GM19372 (cell line): ENCODE measurements around the gene ARV1.

Experiments used
- ATAC-seq: cut with Tn5 transposase; IDR thresholded peaks from one replicate; pipeline ENCODE4 v1.9.1; 2021; ENCODE audit warnings: mild to moderate bottlenecking, low read depth, moderate library complexity; ENCODE audit not compliant: unreplicated experiment

The ARV1 gene

DNA sequence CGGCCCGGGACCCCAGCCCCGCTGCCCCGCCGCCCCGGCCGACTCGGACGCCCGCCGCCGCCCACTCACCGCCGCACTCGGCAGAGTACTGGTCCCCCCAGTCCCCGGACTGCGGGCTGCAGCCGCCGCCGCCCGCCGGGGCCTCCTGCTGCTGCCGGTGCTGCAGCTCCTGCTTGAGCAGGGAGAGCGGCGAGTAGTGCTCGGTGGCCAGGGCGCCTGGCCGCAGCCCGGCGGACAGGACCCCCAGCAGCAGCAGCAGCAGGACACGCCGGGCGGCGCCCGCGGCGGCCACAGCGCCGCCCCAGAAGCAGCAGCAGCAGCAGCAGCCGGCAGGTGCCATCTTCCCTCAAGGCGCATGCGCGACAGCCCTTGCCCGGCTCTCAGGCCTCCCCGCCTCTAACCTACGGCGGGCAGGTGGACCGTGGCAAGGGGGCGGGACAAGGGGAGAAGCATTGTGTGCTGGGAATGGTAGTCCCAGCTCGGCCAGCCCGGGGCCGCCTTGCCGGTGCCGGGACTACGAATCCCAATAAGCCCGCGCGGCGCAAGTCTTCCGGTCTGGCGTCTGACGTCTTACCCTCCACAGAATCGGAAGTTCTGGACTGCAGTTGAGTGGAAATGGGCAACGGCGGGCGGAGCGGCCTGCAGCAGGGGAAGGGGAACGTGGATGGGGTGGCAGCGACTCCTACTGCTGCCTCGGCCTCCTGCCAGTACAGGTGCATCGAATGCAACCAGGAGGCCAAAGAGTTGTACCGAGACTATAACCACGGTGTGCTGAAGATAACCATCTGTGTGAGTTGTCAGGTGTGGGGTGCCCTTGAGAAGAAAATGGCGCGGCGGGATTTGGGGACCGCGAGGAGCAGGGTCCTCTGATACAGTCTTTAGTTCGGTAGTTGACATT is at the start of gene ARV1, which contains the start of gene TTC13:
ARV1 (plus strand) TSS at position 604 of the 898 bp plus-strand sequence; CDS start at position 616, 12 bp downstream.
TTC13 (minus strand) TSS at position 371 of the 898 bp plus-strand sequence; CDS start at position 340, 31 bp downstream.
- ATAC-seq, result peak; percentile 90

DNA sequence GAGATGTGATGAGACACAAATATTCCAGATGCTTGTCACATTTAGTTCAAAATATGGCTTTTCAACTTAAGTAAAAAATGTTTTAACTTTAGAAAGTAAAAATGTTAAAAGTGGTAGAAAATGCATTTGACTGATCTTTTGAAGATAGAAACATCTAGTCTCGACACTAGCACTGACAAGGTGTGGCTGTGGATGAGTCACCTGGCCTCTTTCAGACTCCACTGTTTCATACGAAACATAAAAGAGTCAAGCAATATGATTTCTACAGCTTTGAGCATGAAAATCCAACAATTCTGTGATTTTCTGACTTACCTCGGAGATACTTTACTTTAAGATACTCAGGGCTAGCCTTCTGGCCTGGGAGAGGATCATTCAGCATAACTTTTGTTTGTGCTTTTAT is 47.9 kb upstream of the ARV1 start:
- ATAC-seq, result no peak

DNA sequence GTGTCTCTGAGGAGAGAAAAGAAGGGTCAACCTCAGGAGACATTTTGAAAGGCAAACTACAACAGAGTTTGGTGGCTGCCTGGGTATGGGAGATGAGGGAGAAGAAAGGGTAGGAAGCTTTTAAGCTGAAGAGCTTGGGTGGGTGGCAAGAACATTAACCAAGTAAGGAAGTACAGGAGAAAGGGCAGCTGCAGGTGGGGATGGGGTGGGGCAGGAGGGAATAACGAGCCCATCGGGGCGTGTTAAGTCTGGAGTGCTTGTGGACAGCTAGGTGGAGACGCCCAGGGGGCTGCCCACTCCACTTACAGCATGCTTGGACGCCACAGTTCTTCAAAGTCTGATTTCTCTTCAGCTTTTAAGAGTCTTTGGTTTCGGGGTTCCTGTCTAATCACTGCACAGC is 43.0 kb upstream of the ARV1 start:
- no peak for ATAC-seq

DNA sequence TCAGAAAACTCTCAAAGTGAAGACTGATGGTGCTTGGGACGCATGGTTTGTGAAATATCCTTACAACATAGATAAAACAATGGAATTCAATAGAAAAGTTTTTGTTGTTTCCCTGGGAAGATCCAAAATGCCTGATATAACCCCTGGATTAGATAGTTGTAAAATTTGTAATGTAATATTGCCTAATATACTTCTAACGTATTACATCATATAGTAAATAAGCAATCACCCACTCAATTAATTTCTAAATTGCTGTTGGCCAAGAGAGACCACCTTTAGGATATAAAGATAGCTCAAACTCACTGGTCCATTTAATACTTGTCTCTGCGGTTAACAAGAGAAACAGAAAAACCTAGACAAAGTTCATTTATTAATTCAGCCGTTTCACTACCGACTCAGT is 42.4 kb upstream of the ARV1 start:
- no peak for ATAC-seq

DNA sequence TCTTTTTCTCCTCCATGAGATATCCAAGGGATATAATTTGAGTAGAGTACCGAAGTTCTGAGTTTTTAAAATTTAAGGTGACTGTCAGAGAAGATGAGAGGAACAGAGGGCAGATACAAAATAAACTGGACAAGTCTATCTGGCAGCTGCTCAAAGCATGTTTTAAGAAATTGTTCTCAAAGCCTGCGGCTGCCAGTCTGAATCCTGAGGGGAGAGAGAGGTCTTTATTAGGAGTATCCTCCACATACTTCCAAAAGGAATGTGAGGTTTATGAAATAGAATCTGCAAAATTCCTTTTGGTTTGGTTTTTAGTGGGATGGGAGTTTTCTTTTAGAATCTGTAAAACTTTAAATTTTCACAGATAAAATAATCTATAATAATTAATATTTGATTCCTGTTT is 41.5 kb upstream of the ARV1 start:
- no peak for ATAC-seq

DNA sequence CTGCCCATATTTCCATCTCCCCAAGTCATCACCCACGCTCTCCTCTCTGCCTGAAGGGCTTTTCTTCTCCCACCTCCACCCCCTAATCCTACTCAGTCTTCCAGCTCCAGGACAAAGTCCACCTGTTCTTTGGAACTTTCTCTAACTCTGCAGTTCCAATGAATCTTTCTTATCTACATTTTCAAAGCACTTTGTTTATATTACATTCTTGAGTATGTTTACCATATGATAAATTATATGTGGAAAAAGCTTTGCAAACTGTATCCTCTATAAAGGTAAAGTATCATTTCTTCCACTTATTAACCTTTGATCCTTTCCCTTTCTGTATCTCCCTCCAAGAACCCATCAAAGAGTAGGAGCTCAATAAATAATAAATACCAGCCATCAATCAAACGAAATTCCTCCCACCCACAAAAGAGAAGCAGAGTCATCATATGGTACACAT is 39.9 kb upstream of the ARV1 start:
- no peak for ATAC-seq

DNA sequence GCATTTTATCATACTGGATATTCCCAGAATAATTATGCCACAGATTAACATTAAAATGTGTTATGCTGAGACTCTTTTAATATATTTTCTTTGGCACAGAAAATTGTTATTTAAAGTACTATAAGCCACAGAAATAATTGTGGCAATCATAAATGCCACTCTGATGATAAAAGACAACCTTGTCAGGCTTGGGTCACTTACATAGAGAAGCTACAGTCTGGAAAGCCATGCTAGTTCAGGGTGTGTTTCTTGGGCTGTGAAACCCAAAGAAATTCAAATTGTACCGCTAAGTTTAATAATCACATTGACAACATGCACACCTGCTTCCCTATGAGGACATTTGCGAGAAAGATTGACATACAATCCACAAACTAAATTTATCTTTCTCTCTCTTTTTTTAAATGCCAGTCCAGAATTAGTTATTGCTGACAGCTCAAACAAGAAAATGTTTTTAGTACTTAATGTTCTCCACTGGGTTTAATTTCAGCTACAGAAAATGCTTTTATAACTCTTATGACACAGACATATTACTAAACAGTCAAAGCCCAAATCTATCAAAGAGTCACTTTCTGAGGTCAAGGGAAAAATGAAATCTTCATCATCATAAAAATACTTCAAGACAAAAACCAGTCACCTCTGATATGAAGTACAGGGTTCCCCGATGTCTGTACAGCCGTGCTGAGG is 38.9 kb upstream of the ARV1 start:
- ATAC-seq, result no peak

DNA sequence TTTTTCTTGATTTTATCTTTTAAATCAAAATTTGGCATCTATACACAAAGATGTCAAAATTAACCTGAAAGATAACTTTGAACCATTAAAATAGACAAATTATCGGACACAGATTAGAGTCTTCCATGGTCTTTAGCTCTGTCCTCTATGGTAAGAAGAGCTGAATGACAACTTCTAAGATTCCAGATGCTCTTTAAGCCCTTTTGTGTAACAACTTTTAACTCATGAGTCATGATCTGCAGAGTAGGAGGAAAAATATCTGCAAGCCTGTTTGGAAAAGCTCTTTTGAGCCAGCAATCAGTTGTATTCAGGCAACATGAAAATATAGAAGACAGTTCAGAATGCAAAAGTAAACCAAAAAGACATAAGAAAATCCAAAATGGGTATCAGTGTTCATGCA is 38.0 kb upstream of the ARV1 start:
- ATAC-seq, result no peak

DNA sequence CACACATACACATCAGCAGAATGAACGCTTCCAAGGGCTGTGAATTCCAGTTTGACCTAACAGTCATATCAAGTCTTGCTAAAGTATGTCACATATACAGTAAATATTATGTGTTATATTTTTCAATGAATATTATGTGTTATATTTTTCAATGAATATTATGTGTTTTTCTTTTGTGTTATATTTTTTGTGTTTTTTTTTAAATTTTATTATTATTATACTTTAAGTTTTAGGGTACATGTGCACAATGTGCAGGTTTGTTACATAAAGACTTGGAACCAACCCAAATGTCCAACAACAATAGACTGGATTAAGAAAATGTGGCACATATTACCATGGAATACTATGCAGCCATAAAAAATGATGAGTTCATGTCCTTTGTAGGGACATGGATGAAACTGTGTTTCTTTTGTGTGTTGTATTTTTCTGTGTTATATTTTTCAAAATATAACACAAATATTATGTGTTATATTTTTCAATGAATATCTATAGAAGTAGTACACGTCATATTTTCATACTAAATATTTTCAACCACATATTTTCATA is 35.8 kb upstream of the ARV1 start:
- no peak for ATAC-seq

DNA sequence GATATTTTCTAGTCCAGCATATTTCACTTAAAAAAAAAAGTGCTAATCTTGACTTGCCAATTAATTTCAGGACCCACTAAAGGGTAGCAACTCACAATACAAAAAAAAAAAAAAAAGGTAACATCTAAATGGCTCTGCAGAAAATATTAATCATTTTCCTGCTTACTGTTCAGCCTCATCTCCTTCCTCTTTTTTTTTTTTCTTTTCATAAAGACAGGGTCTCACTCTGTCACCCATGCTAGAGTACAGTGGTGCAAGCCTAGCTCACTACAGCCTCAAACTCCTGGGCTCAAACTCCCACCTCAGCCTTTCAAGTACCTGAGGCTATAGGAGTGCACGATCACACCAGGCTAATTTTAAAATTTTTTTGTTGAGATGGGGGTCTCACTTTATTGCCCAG is 30.6 kb upstream of the ARV1 start:
- no peak for ATAC-seq

DNA sequence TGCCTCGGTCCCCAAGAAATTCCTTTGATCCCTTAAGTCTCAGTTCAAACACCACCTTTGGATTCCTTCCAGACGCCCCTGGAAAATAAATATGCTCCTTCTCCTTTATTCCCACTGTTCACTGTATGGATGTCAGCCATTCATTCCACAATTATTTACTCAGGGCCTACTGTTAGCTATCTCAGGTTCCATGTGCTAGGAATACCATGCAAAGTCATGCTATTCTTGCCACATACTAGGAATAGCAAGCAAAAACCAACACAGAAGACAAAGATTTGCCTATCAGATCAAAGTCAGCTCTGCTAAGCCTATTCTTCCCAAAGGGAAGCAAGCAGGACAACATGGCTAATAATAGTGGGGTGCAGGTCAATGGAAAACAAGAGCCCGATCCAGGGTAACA is 30.0 kb upstream of the ARV1 start:
- no peak for ATAC-seq

DNA sequence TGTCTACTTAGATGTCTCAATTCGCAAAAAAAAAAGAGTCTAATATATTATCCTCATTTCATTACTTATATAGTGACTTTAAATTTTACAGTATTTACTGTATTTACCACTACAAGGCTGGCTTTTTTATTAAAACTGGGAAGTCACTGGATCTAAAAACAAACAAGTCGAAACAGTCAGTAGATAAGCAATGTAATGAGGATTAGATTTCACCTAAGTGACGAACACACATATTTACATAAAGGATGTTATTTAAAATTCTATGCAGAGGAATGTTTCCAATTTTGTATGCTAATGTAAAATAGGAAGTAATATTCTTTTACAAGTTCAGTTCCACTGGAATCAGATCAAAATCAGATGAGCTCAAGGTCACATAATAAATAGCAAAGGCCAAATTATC is 28.5 kb upstream of the ARV1 start:
- no peak for ATAC-seq

DNA sequence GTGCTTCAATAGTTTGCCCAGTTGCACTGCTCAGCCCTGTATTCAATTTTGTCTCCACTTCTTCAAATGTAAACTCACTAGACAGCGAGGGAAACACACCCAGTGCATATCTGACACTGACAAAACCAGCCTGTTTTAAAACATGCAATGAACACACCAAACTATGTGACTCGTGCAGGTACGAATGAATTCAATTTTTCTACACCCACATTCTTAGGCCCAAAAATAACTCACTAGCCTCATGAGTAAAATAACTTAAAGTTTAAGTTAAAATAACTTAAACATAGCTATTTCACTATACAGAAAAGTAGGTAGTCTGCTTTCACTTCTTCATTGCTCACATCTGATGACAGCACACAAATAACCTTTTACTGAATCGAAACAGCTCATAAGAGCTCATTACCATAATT is 21.3 kb upstream of the ARV1 start:
- peak; percentile 95 for ATAC-seq

DNA sequence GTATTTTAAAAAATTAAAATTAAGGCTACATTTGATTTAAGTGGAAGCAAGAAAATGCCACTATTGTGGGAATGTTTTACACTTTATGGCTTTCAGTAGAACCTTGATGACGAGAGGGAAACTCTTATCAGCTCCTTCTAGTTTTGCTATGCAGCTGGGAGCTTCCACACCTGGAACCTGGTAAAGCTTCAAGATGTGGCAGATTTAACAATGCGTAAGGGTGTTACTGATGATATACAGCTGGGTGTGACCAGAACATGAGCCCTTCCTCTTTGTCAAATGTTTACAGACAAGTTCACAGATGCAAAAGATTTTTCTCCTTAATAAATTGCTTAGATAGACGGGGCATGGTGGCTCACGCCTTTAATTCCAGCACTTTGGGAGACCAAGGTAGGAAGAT is 20.5 kb upstream of the ARV1 start:
- no peak for ATAC-seq

DNA sequence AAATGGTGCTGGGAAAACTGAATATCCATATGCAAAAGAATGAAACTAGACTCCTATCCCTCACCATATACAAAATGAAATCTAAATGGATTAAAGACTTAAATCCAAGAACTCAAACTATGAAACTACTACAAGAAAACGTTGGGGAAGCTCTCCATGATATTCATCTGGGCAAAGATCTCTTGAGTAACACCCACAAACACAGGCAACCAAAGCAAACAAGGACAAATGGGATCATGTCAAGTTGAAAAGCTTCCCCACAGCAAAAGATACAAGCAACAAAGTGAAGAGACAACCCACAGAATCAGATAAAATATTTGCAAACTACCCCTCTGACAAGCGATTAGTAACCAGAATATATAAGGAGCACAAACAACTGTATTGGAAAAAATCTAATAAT is 14.0 kb upstream of the ARV1 start:
- no peak for ATAC-seq

DNA sequence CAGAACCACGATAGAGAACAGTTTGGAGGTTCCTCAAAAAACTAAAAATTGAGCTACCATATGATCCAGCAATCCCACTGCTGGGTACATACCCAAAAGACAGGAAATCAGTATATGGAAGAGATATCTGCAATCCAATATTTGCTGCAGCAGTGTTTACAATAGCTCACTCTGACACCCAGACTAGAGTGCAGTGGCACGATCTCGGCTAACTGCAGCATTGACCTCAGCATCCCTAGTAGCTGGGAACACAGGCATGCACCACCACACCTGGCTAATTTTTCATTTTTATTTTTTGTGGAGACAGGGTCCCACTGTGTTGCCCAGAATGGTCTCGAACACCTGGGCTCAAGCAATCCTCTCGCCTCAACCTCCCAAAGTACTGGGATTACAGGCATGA is 13.4 kb upstream of the ARV1 start:
- ATAC-seq, result no peak

DNA sequence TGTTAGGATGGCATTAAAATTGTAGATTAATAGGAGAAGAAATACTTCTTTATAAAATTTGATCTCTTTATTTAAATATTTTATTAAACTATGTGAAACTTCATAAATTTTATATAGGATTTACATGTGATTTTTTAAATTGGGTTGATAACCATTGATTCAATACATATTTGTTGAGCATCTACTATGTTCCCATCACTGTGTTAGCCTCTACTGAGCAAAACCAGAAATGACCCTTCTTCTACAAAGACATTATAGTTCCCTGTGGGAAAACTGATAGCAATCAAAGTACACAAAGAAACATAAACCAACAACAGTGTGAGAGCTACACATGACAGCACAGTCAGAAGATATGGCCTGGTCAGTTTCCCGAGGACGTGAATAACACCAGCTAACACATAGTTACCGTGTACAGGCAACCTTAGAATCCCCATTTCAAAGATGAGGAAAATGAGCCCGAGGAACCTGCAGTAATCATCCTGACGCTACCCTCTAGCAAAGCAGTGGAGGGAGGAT is 12.5 kb upstream of the ARV1 start:
- ATAC-seq, result no peak

DNA sequence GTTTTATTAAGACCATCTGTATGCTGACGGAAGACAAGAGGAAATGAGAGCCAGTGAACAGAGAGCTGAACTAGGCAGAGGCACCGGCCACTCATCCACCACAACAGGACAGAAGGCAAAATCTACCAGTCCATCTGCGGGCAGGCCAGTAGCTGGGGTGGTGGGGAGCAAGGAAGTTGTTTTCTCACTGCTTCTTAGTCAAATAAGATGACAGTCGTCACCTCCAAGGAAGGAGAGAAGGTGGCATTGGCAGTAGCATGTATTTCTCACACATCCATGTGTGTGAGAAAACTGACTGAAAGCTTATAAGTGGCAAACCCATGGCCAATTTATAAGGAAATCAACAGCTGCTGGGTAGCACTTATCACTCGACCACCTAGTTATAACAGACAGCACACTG is 8.5 kb upstream of the ARV1 start:
- no peak for ATAC-seq

DNA sequence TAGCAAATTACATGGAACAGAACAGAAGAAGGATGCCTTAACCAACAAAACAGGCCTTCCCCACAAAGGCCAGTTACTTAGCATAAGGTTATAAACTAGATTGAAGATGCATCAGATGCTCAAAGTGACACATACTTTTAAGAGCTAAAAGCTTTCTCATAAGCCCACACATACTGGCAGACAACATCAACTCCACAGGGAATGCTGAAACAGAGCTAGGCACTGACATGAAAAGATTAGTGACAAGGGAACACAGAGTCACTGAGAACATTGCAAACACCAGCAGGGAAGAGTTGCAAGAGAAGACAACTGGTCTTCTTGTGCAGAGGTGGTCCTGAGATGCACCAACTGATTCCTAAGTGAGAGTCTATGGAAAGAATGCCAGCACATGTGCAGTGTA is 7.1 kb upstream of the ARV1 start:
- ATAC-seq, result no peak

DNA sequence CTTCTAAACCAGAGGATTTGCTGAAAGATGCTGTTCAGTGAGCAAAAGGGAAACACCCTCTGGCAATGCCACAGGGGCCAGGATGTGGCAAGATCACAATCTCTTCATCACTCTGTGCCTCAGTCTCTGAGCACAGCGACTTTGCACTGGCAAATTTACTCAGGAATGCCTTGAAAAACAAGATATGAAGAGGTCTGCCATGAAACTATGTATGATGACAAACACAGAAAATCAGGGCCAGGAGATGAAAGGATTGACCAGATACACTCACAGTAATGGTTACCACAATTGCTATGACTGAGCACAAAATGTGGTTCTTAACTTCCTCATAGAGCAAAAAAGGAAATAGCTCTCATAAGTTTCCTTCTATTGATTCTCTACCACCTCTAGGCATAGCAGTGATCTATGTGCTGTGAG is 6.0 kb upstream of the ARV1 start:
- peak; percentile 80 for ATAC-seq

DNA sequence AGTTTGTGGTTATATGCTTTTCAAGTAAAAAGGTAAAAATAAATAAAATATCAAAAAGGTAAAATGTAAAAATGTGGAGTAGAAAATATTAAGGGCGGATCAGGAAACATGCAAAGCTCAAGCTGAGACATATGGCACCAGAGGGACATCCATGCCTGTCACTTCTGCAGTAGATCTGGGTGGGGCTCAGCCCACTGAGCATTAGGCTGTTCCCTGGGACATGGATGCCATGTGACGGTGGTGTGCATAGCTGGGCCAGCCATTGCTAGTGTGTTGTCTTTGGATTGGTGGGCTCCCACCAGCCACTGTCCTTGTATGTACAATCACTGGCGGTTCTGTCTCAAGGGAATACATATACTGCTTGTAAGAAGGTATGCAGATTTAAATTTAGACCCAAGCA is 3.3 kb upstream of the ARV1 start:
- no peak for ATAC-seq
